IMR-90 (cell line): ENCODE data around the gene RAB3C. TPM values are rescaled to one million over a fixed set of nuclear protein-coding genes. Genes with fewer than 3 reads are reported as not detected.

Experiments used
- ATAC-seq: fragments of 200-7000 bp; cut with Tn5 transposase; 2 replicates; pipeline ENCODE4 v1.9.1; 2020; ENCODE audit warnings: low read depth, mild to moderate bottlenecking, moderate library complexity
- BruUV-seq: library from RNA; stranded (reverse); fragments of 400-500 nt; replicated peaks from 2 replicates; lab custom pipeline; 2021; lab: Mats Ljungman, UMichigan
- CTCF ChIA-PET: fragments of 300-600 bp; formaldehyde crosslinking; extraction: SDS; loops from one replicate; lab custom pipeline; 2021; ENCODE audit warnings: antibody characterized with exemption; lab: Yijun Ruan, JAX
- POLR2A ChIA-PET: fragments of 300-600 bp; sonication (Branson Sonifier 250); formaldehyde crosslinking; loops from one replicate; lab custom pipeline; 2022; ENCODE audit warnings: antibody characterized with exemption; ENCODE audit not compliant: unreplicated experiment; lab: Charles Lee
- DNase-seq: peaks from one replicate; pipeline ENCODE4 v3.0.0; 2013
- H2AFZ ChIP-seq: replicated peaks from 2 replicates; pipeline ENCODE3; 2013; ENCODE audit warnings: low read length, mild to moderate bottlenecking; ENCODE audit not compliant: poor library complexity
- H2AK5ac ChIP-seq: 2 replicates; pipeline ENCODE4 v1.6.1; 2013; ENCODE audit warnings: low read depth, low read length, inconsistent platforms
- H2AK9ac ChIP-seq: replicated peaks from 2 replicates; pipeline ENCODE3; 2013; ENCODE audit warnings: mild to moderate bottlenecking, low read depth, low read length, moderate library complexity; ENCODE audit not compliant: poor library complexity
- H2BK120ac ChIP-seq: 2 replicates; pipeline ENCODE4 v1.6.1; 2013; ENCODE audit warnings: low read depth, low read length, inconsistent platforms
- H2BK15ac ChIP-seq: 3 replicates; pipeline ENCODE4 v1.6.1; 2013; ENCODE audit warnings: low read depth, low read length, inconsistent platforms
- H2BK20ac ChIP-seq: 2 replicates; pipeline ENCODE4 v1.6.1; 2013; ENCODE audit warnings: low read depth, mild to moderate bottlenecking, inconsistent platforms, low read length, moderate library complexity
- H2BK5ac ChIP-seq: 2 replicates; pipeline ENCODE4 v1.6.1; 2013; ENCODE audit warnings: mild to moderate bottlenecking, low read depth, low read length, inconsistent platforms; ENCODE audit not compliant: poor library complexity, severe bottlenecking
- H3K14ac ChIP-seq: replicated peaks from 2 replicates; pipeline ENCODE4 v1.6.1; 2013; ENCODE audit warnings: low read depth, low read length, inconsistent platforms
- H3K18ac ChIP-seq: 2 replicates; pipeline ENCODE4 v1.6.1; 2013; ENCODE audit warnings: low read depth, low read length, control low read depth
- H3K23ac ChIP-seq: 2 replicates; pipeline ENCODE4 v1.6.1; 2013; ENCODE audit warnings: low read depth, low read length, inconsistent platforms
- H3K27ac ChIP-seq: 2 replicates; pipeline ENCODE4 v1.5.1; 2013; ENCODE audit warnings: mild to moderate bottlenecking, control low read depth, low read length; ENCODE audit not compliant: insufficient read depth
- H3K27me3 ChIP-seq: 2 replicates; pipeline ENCODE4 v1.6.1; 2013; ENCODE audit warnings: low read length; ENCODE audit not compliant: control insufficient read depth, insufficient read depth
- H3K36me3 ChIP-seq: 2 replicates; pipeline ENCODE4 v1.6.1; 2013; ENCODE audit warnings: low read length, mixed read lengths; ENCODE audit not compliant: control insufficient read depth, insufficient read depth
- H3K4ac ChIP-seq: 2 replicates; pipeline ENCODE4 v1.6.1; 2013; ENCODE audit warnings: low read depth, low read length, inconsistent platforms
- H3K4me1 ChIP-seq: 2 replicates; pipeline ENCODE4 v1.6.1; 2013; ENCODE audit warnings: low read length, mixed read lengths; ENCODE audit not compliant: control insufficient read depth, insufficient read depth
- H3K4me2 ChIP-seq: 2 replicates; pipeline ENCODE4 v1.6.1; 2013; ENCODE audit warnings: low read depth, mild to moderate bottlenecking, control low read depth, low read length, moderate library complexity
- H3K4me3 ChIP-seq: 2 replicates; pipeline ENCODE4 v1.5.1; 2013; ENCODE audit warnings: low read depth, mild to moderate bottlenecking, control low read depth, low read length, moderate library complexity; ENCODE audit not compliant: insufficient read depth
- H3K56ac ChIP-seq: 2 replicates; pipeline ENCODE4 v1.6.1; 2013; ENCODE audit warnings: low read length, inconsistent platforms; ENCODE audit not compliant: insufficient read depth; ENCODE audit errors: extremely low read depth
- H3K79me1 ChIP-seq, 2 experiments: 2 replicates each; pipeline ENCODE4 v1.6.1; 2013; ENCODE audit warnings: low read length in 2 of 2, inconsistent platforms in 1 of 2, low read depth in 1 of 2
- H3K9ac ChIP-seq: 2 replicates; pipeline ENCODE4 v1.6.1; 2013; ENCODE audit warnings: low read depth, low read length, control low read depth
- H3K9me1 ChIP-seq: 2 replicates; pipeline ENCODE4 v1.6.1; 2013; ENCODE audit warnings: low read length, inconsistent platforms; ENCODE audit not compliant: insufficient read depth
- H3K9me3 ChIP-seq: 2 replicates; pipeline ENCODE4 v1.6.1; 2013; ENCODE audit warnings: low read length; ENCODE audit not compliant: control insufficient read depth, insufficient read depth
- H4K20me1 ChIP-seq: 2 replicates; pipeline ENCODE4 v1.6.1; 2013; ENCODE audit warnings: low read length, inconsistent platforms; ENCODE audit not compliant: insufficient read depth
- H4K5ac ChIP-seq: 2 replicates; pipeline ENCODE4 v1.6.1; 2013; ENCODE audit warnings: mild to moderate bottlenecking, low read depth, low read length, control low read depth
- H4K8ac ChIP-seq, 2 experiments: 2 replicates each; pipeline ENCODE4 v1.6.1; 2013; ENCODE audit warnings: low read depth in 2 of 2, low read length in 2 of 2, control low read depth in 1 of 2, inconsistent platforms in 1 of 2
- H4K91ac ChIP-seq: 2 replicates; pipeline ENCODE4 v1.6.1; 2013; ENCODE audit warnings: low read depth, low read length, inconsistent platforms; ENCODE audit not compliant: insufficient read depth
- CEBPB ChIP-seq: IDR thresholded peaks from 2 replicates; pipeline ENCODE4 v1.6.1; 2012; ENCODE audit warnings: low read depth, low read length, improper control_type of control experiment
- MAFK ChIP-seq: IDR thresholded peaks from 2 replicates; pipeline ENCODE4 v1.6.1; 2012; ENCODE audit warnings: low read depth, low read length, improper control_type of control experiment
- NFE2L2 ChIP-seq: fragments of 150-350 bp; IDR thresholded peaks from 2 replicates; pipeline ENCODE4 v1.6.1; 2016; ENCODE audit warnings: low read depth, mild to moderate bottlenecking, low read length
- RAD21 ChIP-seq: IDR thresholded peaks from 2 replicates; pipeline ENCODE4 v1.6.1; 2012; ENCODE audit warnings: low read length, improper control_type of control experiment
- RFX5 ChIP-seq: IDR thresholded peaks from 2 replicates; pipeline ENCODE4 v1.8.0; 2012; ENCODE audit warnings: low read depth, mild to moderate bottlenecking, low read length, moderate library complexity
- SMC3 ChIP-seq: fragments of 150-350 bp; IDR thresholded peaks from 2 replicates; pipeline ENCODE4 v1.6.1; 2016; ENCODE audit warnings: low read depth, mild to moderate bottlenecking, antibody characterized with exemption, low read length, moderate library complexity
- WGBS, 2 experiments: methylation state at CpG; one replicate each; pipeline versions ENCODE4 v1.1.5 to v1.1.7; 2013; ENCODE audit warnings: missing lambda C conversion rate in 2 of 2; ENCODE audit not compliant: insufficient read length in 1 of 2; ENCODE audit errors: extremely low coverage in 2 of 2; 5-methylcytosine and 5-hydroxymethylcytosine counted together
- dilution Hi-C: fragments of 300-500 bp; cut with HindIII; formaldehyde crosslinking; loops from one replicate; pipeline ENCODE4 v1.14.3; 2018; ENCODE audit warnings: low sequenced_read_pairs; ENCODE audit not compliant: unreplicated experiment
- in situ Hi-C: fragments of 300-500 bp; cut with MboI; formaldehyde crosslinking; loops from 3 replicates; pipeline ENCODE4 v1.14.3; 2019; ENCODE audit warnings: low sequenced_read_pairs, inconsistent platforms, mixed read lengths
- intact Hi-C: fragments of 100-400 bp; cut with micrococcal nuclease; formaldehyde crosslinking; loops from 2 replicates; pipeline ENCODE4 v1.10.0; 2022
- polyA plus RNA-seq, 3 experiments: library from polyadenylated mRNA; depleted of rRNA; stranded (reverse); fragments of >200 nt; gene quantifications; 2 replicates each; pipeline ENCODE4 v1.2.3, GENCODE V29; 2012; ENCODE audit warnings: low replicate concordance in 1 of 3
- total RNA-seq: library from RNA; depleted of rRNA; stranded (reverse); fragments of >200 nt; gene quantifications from 2 replicates; pipeline ENCODE4 v1.2.3, GENCODE V29; 2012

Gene RAB3C
- total and polyA plus RNA-seq, 2 of the 4 experiments (the other 2 are of a cell fraction): not detected

GRCh38 chr5:58813855-58814254 lies 231.0 kb downstream of the RAB3C start:
- H2BK120ac ChIP-seq: no peak overlapping the region
- H3K4me2 ChIP-seq: no peak overlapping the region
- H4K91ac ChIP-seq: no peak overlapping the region
- no peaks in the 10 kb centered on the region for H3K4me1 ChIP-seq
- ChIA-PET POLR2A (no interaction called here), CTCF (no interaction called here)
- no peak overlapping the region for H3K4me3 ChIP-seq
- no TSS peak for BruUV-seq
- H3K9me3 ChIP-seq: no peaks in the 10 kb centered on the region
- no peak overlapping the region for H4K8ac ChIP-seq
- H2BK5ac ChIP-seq: no peak overlapping the region
- H3K18ac ChIP-seq: no peak overlapping the region
- no peaks in the 10 kb centered on the region for H3K36me3 ChIP-seq
- intact Hi-C loops: no loop called here
- in situ Hi-C loops: no loop called here
- H3K9me1 ChIP-seq: no peaks in the 10 kb centered on the region
- H4K20me1 ChIP-seq: no peaks in the 10 kb centered on the region
- no peak overlapping the region for H3K14ac ChIP-seq
- dilution Hi-C loops: no loop called here
- no CpG with 5 or more reads among the region's 3 CpGs for WGBS, 2 experiments
- no peaks in the 10 kb centered on the region for H3K27me3 ChIP-seq
- H3K27ac ChIP-seq: no peak overlapping the region
- H3K79me1 ChIP-seq: no peaks in the 10 kb centered on the region
- no peak overlapping the region for H2BK15ac ChIP-seq
- H2AK9ac ChIP-seq: no peak overlapping the region
- ATAC-seq (no peak), DNase-seq (no peak)
- H3K9ac ChIP-seq: no peak overlapping the region
- no peak overlapping the region for H2AFZ ChIP-seq
- no peak overlapping the region for H4K5ac ChIP-seq
- no peak overlapping the region for H3K23ac ChIP-seq
- H3K56ac ChIP-seq: no peak overlapping the region
- H2AK5ac ChIP-seq: no peak overlapping the region
- H2BK20ac ChIP-seq: no peak overlapping the region
- TF ChIP-seq SMC3: no peak
- TF ChIP-seq RAD21: no peak
- peak; percentile 44 for TF ChIP-seq CEBPB
- no peak for TF ChIP-seq NFE2L2
- no peak for TF ChIP-seq MAFK
- TF ChIP-seq RFX5: no peak
- H3K4ac ChIP-seq: no peak overlapping the region
